Measurements from ENCODE around the gene P3R3URF. TPM values are rescaled to one million over a fixed set of nuclear protein-coding genes. Genes with fewer than 3 reads are reported as not detected.

The P3R3URF gene
- total RNA-seq, 1 experiment from 2014 or later, result not detected

- DNase-seq (ENCODE audit: low read depth), result peak; percentile 50
Observed at GRCh38 chr1:46173361-46173856, 2.9 kb downstream of the P3R3URF start.

- DNase-seq (ENCODE audit: low read depth), result no peak
Observed at GRCh38 chr1:46172321-46172720, 4.0 kb downstream of the P3R3URF start.

- DNase-seq (ENCODE audit: low read depth), result peak; percentile 40
Observed at GRCh38 chr1:46171871-46172270, 4.4 kb downstream of the P3R3URF start.

- peak; percentile 75 for DNase-seq (ENCODE audit: low read depth)
Observed at GRCh38 chr1:46171351-46171750, 4.9 kb downstream of the P3R3URF start.

GRCh38 chr1:46169811-46170454 lies 6.4 kb downstream of the P3R3URF start:
- no peak for DNase-seq (ENCODE audit: low read depth)

GRCh38 chr1:46168477-46168876 lies 7.8 kb downstream of the P3R3URF start:
- no peak for DNase-seq (ENCODE audit: low read depth)

- DNase-seq (ENCODE audit: low read depth), result no peak
Observed at GRCh38 chr1:46166521-46167462, 9.5 kb downstream of the P3R3URF start.

GRCh38 chr1:46160212-46160611 lies 16.1 kb downstream of the P3R3URF start:
- DNase-seq (ENCODE audit: low read depth), result no peak

- no peak for DNase-seq (ENCODE audit: low read depth)
Observed at GRCh38 chr1:46159516-46159915, 16.8 kb downstream of the P3R3URF start.

- no peak for DNase-seq (ENCODE audit: low read depth)
Observed at GRCh38 chr1:46158312-46159281, 17.7 kb downstream of the P3R3URF start.

GRCh38 chr1:46157916-46158311 lies 18.4 kb downstream of the P3R3URF start:
- no peak for DNase-seq (ENCODE audit: low read depth)

GRCh38 chr1:46153732-46154131 lies 22.6 kb downstream of the P3R3URF start:
- DNase-seq (ENCODE audit: low read depth), result no peak

- DNase-seq (ENCODE audit: low read depth), result no peak
Observed at GRCh38 chr1:46153228-46153627, 23.1 kb downstream of the P3R3URF start.

- DNase-seq (ENCODE audit: low read depth), result peak; percentile 58
Observed at GRCh38 chr1:46152016-46152415, 24.3 kb downstream of the P3R3URF start.

- no peak for DNase-seq (ENCODE audit: low read depth)
Observed at GRCh38 chr1:46150085-46150484, 26.2 kb downstream of the P3R3URF start.

GRCh38 chr1:46148318-46148717 lies 28.0 kb downstream of the P3R3URF start:
- no peak for DNase-seq (ENCODE audit: low read depth)

- peak; percentile 61 for DNase-seq (ENCODE audit: low read depth)
Observed at GRCh38 chr1:46137916-46138315, 38.4 kb downstream of the P3R3URF start.

- DNase-seq (ENCODE audit: low read depth), result no peak
Observed at GRCh38 chr1:46136711-46137110, 39.6 kb downstream of the P3R3URF start.

GRCh38 chr1:46134660-46135331 lies 41.5 kb downstream of the P3R3URF start:
- peak; percentile 89 for DNase-seq (ENCODE audit: low read depth)

- DNase-seq (ENCODE audit: low read depth), result no peak
Observed at GRCh38 chr1:46133781-46134350, 42.4 kb downstream of the P3R3URF start.

Measured in M059J (cell line).